ENCODE measurements around the gene CPNE6. TPM values are rescaled to one million over a fixed set of nuclear protein-coding genes. Genes with fewer than 3 reads are reported as not detected.

The CPNE6 gene
- total RNA-seq, 1 experiment from 2014 or later = not detected

DNA sequence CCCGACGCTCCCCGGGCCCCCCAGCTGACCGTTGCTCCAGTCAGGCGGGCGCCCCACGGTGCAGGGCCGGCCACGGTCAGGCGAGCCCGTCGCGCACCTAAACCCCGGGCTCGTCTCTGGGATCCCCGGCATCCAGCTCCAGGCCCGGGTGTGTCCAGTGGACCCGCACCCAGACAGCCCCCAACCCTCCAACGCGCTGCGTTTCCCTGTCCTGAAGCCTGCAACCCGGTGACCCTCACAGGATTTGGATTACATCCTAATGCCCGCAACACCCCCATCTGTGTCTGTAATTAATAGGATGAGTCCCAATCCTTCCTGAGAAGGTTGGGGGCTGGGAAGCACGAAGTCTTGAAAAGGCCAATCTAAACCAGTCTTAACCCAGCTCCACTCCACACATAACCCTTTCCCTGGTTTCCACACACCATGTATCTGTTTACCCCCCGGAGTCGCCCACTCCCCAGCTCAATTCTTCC is 10.4 kb downstream of the CPNE6 start:
- intact Hi-C loops (cut with micrococcal nuclease) = no loop called here
- Histone ChIP-seq H3K4me1 (ENCODE audit: control insufficient read depth in 1 of 2, insufficient read depth in 2 of 2, low read length in 2 of 2) (peaks cover 18 to 27% of the 10 kb centered on the region in 2 experiments), H3K27me3 (ENCODE audit: insufficient read depth, low read length) (no peaks in the 10 kb centered on the region), H3K9me3 (ENCODE audit: control insufficient read depth in 1 of 2, insufficient read depth in 1 of 2, low read depth in 1 of 2, low read length in 2 of 2) (no peaks in the 10 kb centered on the region), H2AFZ (ENCODE audit: low read depth, low read length, poor library complexity, severe bottlenecking) (no peak overlapping the region), H3K4me2 (ENCODE audit: low read length) (peak overlapping the region; percentile 86), H4K20me1 (ENCODE audit: insufficient read depth) (no peaks in the 10 kb centered on the region), H3K27ac (ENCODE audit: low read depth, low read length) (peak overlapping the region; percentile 97), H3K9me2 (ENCODE audit: insufficient read depth) (no peaks in the 10 kb centered on the region), H3K79me2 (ENCODE audit: insufficient read depth, low read length) (no peaks in the 10 kb centered on the region), H3K4me3 (replicated peaks in 1 of 2; ENCODE audit: low read depth in 1 of 2, low read length in 2 of 2) (peak overlapping the region; percentile 57 to 68), H3K9ac (ENCODE audit: low read length) (peak overlapping the region; percentile 78), H3K36me3 (ENCODE audit: control insufficient read depth in 1 of 2, insufficient read depth in 2 of 2, low read length in 2 of 2) (no peaks in the 10 kb centered on the region)
- ATAC-seq (no peak), DNase-seq (ENCODE audit: low read depth, low spot score) (no peak)
- RAD21 ChIA-PET (ENCODE audit: low non-redundant PET in 1 of 2, low total read pairs in 2 of 2, uncharacterized antibody in 2 of 2, unreplicated experiment in 2 of 2) = no interaction called here
- no TSS peak for BruUV-seq (replicated peaks)
- CTCF ChIA-PET = interaction anchor here (1.3 to 3.4 kb wide), 4 partner anchors 10 to 27 kb away, joined by 4 to 42 read pairs (median 16); partner anchors contain the start of gene PCK2
- peak; percentile 15 for TF ChIP-seq POLR2A (IDR thresholded peaks at IDR 0.05; ENCODE audit: borderline replicate concordance, extremely low read depth, insufficient read depth, insufficient read length)
- no peak for TF ChIP-seq EGR1 (IDR thresholded peaks at IDR 0.05; ENCODE audit: low read depth)
- POLR2A ChIA-PET = interaction anchor here (1.3 to 3.7 kb wide), 2 partner anchors 12 to 14 kb away, joined by 3 to 26 read pairs; partner anchors contain the start of gene PCK2

DNA sequence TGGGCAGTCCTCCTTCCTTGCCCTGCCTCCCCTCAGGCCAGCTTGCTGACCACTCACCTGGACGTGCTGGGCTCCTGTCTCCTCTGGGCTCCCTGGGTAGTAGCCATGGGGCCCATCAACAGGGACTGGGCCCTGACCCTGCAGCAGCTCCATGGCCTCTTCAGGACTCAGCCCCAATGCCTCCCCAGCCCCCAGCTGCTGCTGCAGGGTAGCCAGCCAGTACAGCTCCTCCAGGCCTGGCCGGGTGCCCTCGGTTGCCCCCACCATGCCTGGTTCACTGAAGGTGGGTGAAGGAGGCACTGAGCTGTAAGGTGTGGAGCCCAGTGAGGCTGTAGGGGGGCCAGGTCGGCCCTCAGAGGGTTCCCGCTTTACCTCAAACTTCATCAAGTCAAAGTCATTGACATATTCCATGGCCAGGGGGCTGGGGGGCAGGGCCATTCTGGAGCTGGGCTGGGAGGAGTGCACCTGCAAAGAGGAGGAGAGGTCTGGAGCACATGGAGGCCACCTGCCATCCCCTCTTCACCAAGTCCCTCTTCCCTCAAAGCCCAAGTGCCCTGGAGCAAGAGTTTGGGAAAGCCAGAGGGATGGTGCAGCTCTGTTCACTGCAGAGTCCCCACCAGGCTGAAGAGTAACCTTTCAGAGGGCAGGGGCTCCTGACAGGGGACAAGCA is 11.2 kb downstream of the CPNE6 start:
- H3K9me2 ChIP-seq (ENCODE audit: insufficient read depth) = no peaks in the 10 kb centered on the region
- no peak overlapping the region for H3K9ac ChIP-seq (ENCODE audit: low read length)
- no TSS peak for BruUV-seq (replicated peaks)
- ChIA-PET CTCF (interaction anchor here (3.2 to 3.4 kb wide), 3 partner anchors 9 to 26 kb away, joined by 15 to 42 read pairs (median 16); partner anchors contain the start of gene PCK2), POLR2A (interaction anchor here (1.1 to 3.7 kb wide), 3 partner anchors 11 to 14 kb away, joined by 3 to 26 read pairs (median 3); partner anchors contain the start of gene PCK2), RAD21 (ENCODE audit: low non-redundant PET in 1 of 2, low total read pairs in 2 of 2, uncharacterized antibody in 2 of 2, unreplicated experiment in 2 of 2) (no interaction called here)
- no peak overlapping the region for H3K4me3 ChIP-seq (replicated peaks in 1 of 2; ENCODE audit: low read depth in 1 of 2, low read length in 2 of 2)
- ATAC-seq (no peak), DNase-seq (ENCODE audit: low read depth, low spot score) (no peak)
- no peaks in the 10 kb centered on the region for H3K79me2 ChIP-seq (ENCODE audit: insufficient read depth, low read length)
- H3K27ac ChIP-seq (ENCODE audit: low read depth, low read length) = no peak overlapping the region; the same call in 1 of the 2 replicates
- no peak for TF ChIP-seq FOSL1 (IDR thresholded peaks at IDR 0.05; ENCODE audit: low read depth)
- TF ChIP-seq, protein P1, sequence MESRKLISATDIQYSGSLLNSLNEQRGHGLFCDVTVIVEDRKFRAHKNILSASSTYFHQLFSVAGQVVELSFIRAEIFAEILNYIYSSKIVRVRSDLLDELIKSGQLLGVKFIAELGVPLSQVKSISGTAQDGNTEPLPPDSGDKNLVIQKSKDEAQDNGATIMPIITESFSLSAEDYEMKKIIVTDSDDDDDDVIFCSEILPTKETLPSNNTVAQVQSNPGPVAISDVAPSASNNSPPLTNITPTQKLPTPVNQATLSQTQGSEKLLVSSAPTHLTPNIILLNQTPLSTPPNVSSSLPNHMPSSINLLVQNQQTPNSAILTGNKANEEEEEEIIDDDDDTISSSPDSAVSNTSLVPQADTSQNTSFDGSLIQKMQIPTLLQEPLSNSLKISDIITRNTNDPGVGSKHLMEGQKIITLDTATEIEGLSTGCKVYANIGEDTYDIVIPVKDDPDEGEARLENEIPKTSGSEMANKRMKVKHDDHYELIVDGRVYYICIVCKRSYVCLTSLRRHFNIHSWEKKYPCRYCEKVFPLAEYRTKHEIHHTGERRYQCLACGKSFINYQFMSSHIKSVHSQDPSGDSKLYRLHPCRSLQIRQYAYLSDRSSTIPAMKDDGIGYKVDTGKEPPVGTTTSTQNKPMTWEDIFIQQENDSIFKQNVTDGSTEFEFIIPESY (IDR thresholded peaks at IDR 0.05; ENCODE audit: extremely low read depth, insufficient replicate concordance, low read length) = no peak
- TF ChIP-seq TCF7L2 (IDR thresholded peaks at IDR 0.05; ENCODE audit: borderline replicate concordance, extremely low read depth, insufficient read depth, insufficient read length) = no peak
- no peak for TF ChIP-seq EGR1 (IDR thresholded peaks at IDR 0.05; ENCODE audit: low read depth)
- TF ChIP-seq CBX3 (IDR thresholded peaks at IDR 0.05; ENCODE audit: low read depth) = no peak
- TF ChIP-seq POLR2A (IDR thresholded peaks at IDR 0.05; ENCODE audit: borderline replicate concordance, extremely low read depth, insufficient read depth, insufficient read length) = no peak
- TF ChIP-seq, protein P2, sequence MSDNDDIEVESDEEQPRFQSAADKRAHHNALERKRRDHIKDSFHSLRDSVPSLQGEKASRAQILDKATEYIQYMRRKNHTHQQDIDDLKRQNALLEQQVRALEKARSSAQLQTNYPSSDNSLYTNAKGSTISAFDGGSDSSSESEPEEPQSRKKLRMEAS (IDR thresholded peaks at IDR 0.05) = no peak
- TF ChIP-seq EZH2phosphoT487 (IDR thresholded peaks at IDR 0.05; ENCODE audit: borderline replicate concordance) = no peak
- no peak for TF ChIP-seq ZFX (IDR thresholded peaks at IDR 0.05)
- TF ChIP-seq SIN3A (IDR thresholded peaks at IDR 0.05; ENCODE audit: low read depth) = no peak
- H3K27me3 ChIP-seq (ENCODE audit: insufficient read depth, low read length) = no peaks in the 10 kb centered on the region
- no peaks in the 10 kb centered on the region for H3K36me3 ChIP-seq (ENCODE audit: control insufficient read depth in 1 of 2, insufficient read depth in 2 of 2, low read length in 2 of 2)
- intact Hi-C loops (cut with micrococcal nuclease) = no loop called here
- peaks cover 18 to 27% of the 10 kb centered on the region in 2 experiments for H3K4me1 ChIP-seq (ENCODE audit: control insufficient read depth in 1 of 2, insufficient read depth in 2 of 2, low read length in 2 of 2)
- H2AFZ ChIP-seq (ENCODE audit: low read depth, low read length, poor library complexity, severe bottlenecking) = no peak overlapping the region
- H3K9me3 ChIP-seq (ENCODE audit: control insufficient read depth in 1 of 2, insufficient read depth in 1 of 2, low read depth in 1 of 2, low read length in 2 of 2) = no peaks in the 10 kb centered on the region
- H3K4me2 ChIP-seq (ENCODE audit: low read length) = 0 out of 2 replicates have a peak overlapping the region, but pooled peaks have one; percentile 86
- no peaks in the 10 kb centered on the region for H4K20me1 ChIP-seq (ENCODE audit: insufficient read depth)

Data from HCT116 (cell line).